Ishikawa (cell line): Measurements from ENCODE around the gene NDN.

ENCODE experiments used
- CEBPB ChIP-seq: IDR thresholded peaks from 2 replicates; pipeline ENCODE4 v1.6.1; 2012
- CREB1 ChIP-seq: IDR thresholded peaks from 2 replicates; pipeline ENCODE4 v1.6.1; 2012; ENCODE audit warnings: low read depth
- EGR1 ChIP-seq: IDR thresholded peaks from 2 replicates; pipeline ENCODE4 v1.6.1; 2012
- EP300 ChIP-seq: IDR thresholded peaks from 2 replicates; pipeline ENCODE4 v1.6.1; 2012; ENCODE audit warnings: borderline replicate concordance
- FOXM1 ChIP-seq: IDR thresholded peaks from 2 replicates; pipeline ENCODE4 v1.6.1; 2012; ENCODE audit warnings: low read depth, borderline replicate concordance
- NFIC ChIP-seq: IDR thresholded peaks from 2 replicates; pipeline ENCODE4 v1.6.1; 2012
- RAD21 ChIP-seq: IDR thresholded peaks from 2 replicates; pipeline ENCODE4 v1.6.1; 2012; ENCODE audit warnings: low read depth
- TAF1 ChIP-seq: IDR thresholded peaks from 2 replicates; pipeline ENCODE4 v1.6.1; 2012; ENCODE audit warnings: low read depth, mild to moderate bottlenecking
- TCF12 ChIP-seq: IDR thresholded peaks from 2 replicates; pipeline ENCODE4 v1.6.1; 2012; ENCODE audit warnings: low read depth
- TEAD4 ChIP-seq: IDR thresholded peaks from 2 replicates; pipeline ENCODE4 v1.6.1; 2012
- YY1 ChIP-seq: IDR thresholded peaks from 2 replicates; pipeline ENCODE4 v1.6.1; 2012; ENCODE audit warnings: low read depth
- ZBTB7A ChIP-seq: IDR thresholded peaks from 2 replicates; pipeline ENCODE4 v1.6.1; 2012; ENCODE audit warnings: low read depth
- TF ChIP-seq, protein P1 (sequence below): IDR thresholded peaks from 2 replicates; pipeline ENCODE4 v1.6.1; 2012
- TF ChIP-seq, protein P2 (sequence below): IDR thresholded peaks from 2 replicates; pipeline ENCODE4 v1.6.1; 2012; ENCODE audit warnings: low read depth, mild to moderate bottlenecking
- TF ChIP-seq, protein P3 (sequence below): IDR thresholded peaks from 2 replicates; pipeline ENCODE4 v1.6.1; 2012

Gene NDN

DNA sequence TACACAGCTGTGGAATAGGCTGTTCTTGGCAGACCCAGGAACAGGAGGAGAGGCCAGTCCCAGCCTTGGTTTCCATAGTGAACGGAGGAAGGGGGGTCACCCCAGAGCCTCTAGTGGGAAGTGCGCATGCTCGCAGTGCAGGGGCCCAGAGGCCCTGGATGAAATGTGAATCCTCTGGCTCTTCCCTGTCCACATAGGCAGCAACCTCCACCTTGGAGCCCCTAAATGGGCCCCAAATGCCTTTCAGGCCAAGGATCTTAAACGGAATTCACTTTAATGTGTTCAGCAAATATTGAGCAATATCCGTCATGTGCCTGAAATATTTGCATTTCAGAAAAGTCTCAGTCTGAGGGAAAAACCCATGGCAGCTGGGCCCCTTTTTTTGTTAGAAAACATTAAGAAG, 3.3 kb upstream of the NDN start:
- TF ChIP-seq ZBTB7A (no peak), EP300 (no peak)

DNA sequence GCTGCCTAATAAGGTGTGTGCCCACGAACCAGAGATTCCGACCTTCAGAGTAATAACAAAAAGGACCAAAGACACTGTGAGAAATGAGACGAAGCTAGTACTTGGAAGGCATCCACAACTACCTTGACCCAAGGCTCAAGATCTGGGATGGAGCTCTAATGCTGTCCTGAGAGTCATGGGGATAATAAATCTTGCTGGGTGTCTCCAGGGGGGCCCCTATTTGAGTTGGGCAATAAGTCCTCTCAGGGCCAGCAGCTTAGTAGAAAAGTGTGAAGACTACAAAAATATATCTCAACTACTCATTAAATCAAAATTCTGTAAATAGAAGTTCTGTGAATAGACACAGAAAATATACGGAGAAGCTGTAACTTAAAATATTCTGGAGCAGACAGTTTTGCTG, 2.9 kb upstream of the NDN start:
- TF ChIP-seq FOXM1 (no peak), EGR1 (no peak)

DNA sequence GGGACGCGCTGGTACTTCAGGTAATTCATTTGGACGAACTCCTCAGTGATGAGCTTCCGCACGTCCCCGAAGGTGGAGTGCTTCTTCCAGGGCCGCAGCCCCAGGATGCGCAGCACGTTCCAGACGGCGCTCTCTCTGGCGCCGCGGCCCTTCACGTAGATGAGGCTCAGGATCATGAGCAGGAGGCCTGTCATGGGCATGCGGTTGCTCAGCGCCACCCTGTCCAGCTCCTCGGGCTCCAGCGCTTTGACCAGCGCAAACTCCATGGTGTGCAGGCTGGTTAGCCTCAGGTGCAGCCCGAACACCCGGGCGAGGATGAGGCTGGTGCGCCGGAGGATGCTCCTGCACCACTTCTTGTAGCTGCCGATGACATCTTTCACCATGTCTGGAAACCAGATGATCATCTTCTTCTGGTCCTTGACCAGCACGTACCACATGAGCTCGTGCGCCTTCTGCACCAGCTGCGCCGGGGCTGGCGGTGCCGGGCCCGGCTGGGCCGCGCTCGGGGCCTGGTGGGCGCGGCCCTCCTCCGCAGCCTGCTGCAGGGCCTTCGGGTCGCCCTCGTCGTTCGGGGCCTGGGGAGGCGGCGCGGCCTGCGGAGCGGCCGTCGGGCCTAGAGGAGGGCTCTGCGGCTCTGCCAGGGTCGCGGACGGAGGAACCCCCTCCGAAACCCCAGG, 501 bp downstream of the NDN start:
- TF ChIP-seq, protein P1, sequence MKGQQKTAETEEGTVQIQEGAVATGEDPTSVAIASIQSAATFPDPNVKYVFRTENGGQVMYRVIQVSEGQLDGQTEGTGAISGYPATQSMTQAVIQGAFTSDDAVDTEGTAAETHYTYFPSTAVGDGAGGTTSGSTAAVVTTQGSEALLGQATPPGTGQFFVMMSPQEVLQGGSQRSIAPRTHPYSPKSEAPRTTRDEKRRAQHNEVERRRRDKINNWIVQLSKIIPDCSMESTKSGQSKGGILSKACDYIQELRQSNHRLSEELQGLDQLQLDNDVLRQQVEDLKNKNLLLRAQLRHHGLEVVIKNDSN, result no peak
- TF ChIP-seq TCF12, result no peak
- TF ChIP-seq, protein P2, sequence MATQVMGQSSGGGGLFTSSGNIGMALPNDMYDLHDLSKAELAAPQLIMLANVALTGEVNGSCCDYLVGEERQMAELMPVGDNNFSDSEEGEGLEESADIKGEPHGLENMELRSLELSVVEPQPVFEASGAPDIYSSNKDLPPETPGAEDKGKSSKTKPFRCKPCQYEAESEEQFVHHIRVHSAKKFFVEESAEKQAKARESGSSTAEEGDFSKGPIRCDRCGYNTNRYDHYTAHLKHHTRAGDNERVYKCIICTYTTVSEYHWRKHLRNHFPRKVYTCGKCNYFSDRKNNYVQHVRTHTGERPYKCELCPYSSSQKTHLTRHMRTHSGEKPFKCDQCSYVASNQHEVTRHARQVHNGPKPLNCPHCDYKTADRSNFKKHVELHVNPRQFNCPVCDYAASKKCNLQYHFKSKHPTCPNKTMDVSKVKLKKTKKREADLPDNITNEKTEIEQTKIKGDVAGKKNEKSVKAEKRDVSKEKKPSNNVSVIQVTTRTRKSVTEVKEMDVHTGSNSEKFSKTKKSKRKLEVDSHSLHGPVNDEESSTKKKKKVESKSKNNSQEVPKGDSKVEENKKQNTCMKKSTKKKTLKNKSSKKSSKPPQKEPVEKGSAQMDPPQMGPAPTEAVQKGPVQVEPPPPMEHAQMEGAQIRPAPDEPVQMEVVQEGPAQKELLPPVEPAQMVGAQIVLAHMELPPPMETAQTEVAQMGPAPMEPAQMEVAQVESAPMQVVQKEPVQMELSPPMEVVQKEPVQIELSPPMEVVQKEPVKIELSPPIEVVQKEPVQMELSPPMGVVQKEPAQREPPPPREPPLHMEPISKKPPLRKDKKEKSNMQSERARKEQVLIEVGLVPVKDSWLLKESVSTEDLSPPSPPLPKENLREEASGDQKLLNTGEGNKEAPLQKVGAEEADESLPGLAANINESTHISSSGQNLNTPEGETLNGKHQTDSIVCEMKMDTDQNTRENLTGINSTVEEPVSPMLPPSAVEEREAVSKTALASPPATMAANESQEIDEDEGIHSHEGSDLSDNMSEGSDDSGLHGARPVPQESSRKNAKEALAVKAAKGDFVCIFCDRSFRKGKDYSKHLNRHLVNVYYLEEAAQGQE, result no peak
- TF ChIP-seq, protein P3, sequence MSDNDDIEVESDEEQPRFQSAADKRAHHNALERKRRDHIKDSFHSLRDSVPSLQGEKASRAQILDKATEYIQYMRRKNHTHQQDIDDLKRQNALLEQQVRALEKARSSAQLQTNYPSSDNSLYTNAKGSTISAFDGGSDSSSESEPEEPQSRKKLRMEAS, result no peak
- TF ChIP-seq RAD21, result no peak
- no peak for TF ChIP-seq EP300
- no peak for TF ChIP-seq FOXM1
- no peak for TF ChIP-seq CREB1
- TF ChIP-seq YY1, result no peak
- TF ChIP-seq CEBPB, result no peak
- TF ChIP-seq TEAD4, result no peak
- no peak for TF ChIP-seq ZBTB7A
- TF ChIP-seq TAF1, result no peak
- no peak for TF ChIP-seq EGR1
- no peak for TF ChIP-seq NFIC

DNA sequence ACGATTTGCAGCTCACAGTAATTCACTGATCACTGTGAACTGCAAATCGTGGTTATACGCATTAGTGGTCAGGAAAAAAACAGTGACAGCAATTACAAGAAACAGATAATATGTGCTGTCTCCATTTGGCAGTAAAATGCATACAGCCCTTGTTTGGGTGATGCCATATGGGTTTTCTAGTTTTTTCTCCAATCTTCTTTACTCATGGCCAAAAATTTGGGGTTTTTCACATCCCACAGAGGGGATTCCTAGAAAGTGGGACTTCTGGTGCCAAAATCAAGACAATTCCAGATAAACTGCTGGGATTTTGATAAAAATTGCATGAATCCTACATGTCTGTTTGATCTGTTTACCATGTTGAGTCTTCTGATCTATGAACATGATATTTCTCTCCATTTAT, 15.6 kb downstream of the NDN start:
- no peak for TF ChIP-seq TEAD4
- no peak for TF ChIP-seq EGR1
- TF ChIP-seq, protein P1, result no peak
- no peak for TF ChIP-seq CEBPB
- TF ChIP-seq NFIC, result no peak
- no peak for TF ChIP-seq RAD21
- no peak for TF ChIP-seq YY1

DNA sequence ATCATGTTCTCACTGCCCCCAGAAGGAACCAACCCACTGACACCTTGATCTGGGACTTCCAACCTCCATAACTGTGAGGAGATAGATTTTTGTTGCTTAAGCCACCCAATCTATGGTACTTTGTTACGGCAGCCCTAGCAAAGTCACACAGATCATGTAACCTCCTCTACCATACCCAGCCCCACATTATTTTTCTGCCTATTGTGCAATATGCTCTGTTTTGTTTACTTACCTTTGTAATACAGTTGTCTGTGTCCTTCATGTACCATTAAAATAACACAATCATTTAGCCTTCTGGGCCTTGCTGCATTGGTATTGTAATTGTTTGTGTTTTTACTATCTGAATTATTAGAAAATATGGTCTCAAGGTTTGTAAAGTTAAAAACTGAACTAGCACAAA, 16.1 kb downstream of the NDN start:
- TF ChIP-seq CEBPB (no peak), NFIC (no peak), ZBTB7A (no peak), YY1 (no peak), EGR1 (no peak), TAF1 (no peak), FOXM1 (no peak), TCF12 (no peak), TEAD4 (no peak), RAD21 (no peak), CREB1 (no peak), EP300 (no peak)
- TF ChIP-seq, protein P2, result no peak
- TF ChIP-seq, protein P1, result no peak
- TF ChIP-seq, protein P3, result no peak

DNA sequence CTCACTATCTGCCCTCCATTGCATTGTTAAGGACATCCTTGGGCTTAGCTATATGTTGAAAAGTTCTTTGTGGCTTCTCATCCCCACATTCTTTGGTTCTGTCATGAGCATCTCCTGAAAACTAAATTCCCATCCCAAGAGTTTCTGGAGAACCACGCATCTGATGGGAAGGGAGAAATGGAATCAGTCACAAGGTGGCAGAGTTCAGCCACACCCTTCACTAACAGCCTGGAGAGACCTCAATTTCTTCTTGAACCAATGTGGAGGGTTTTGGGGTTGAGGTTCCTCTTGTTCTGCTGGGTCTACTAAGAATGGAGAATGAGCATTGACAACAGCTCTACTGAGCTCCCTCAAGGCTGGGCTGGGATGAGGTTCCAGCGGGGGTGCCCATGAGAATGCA, 23.9 kb downstream of the NDN start:
- TF ChIP-seq RAD21 (no peak), FOXM1 (no peak), EGR1 (no peak), CREB1 (no peak), EP300 (no peak), CEBPB (no peak), TEAD4 (no peak), ZBTB7A (no peak), YY1 (no peak), NFIC (no peak), TCF12 (no peak), TAF1 (no peak)
- TF ChIP-seq, protein P1, result no peak
- TF ChIP-seq, protein P2, result no peak
- TF ChIP-seq, protein P3, result no peak
